Skin of body (tissue), 2 donors: Measurements from ENCODE around the gene WDR1. TPM values are rescaled to one million over a fixed set of nuclear protein-coding genes. Genes with fewer than 3 reads are reported as not detected.

ENCODE experiments used
- small RNA-seq: library from RNA; depleted of rRNA; stranded (forward); fragments of <200 nt; gene quantifications from one replicate; pipeline ENCODE3, GENCODE V24; 2014; ENCODE audit warnings: low replicate concordance
- total RNA-seq: library from RNA; depleted of rRNA; stranded (reverse); fragments of >200 nt; gene quantifications from one replicate; pipeline ENCODE4 v1.2.3, GENCODE V29; 2014

Gene WDR1
- total RNA-seq, 1 donor from 2014 or later = 90.7 TPM

Small RNA genes lying within 50 kb of the gene (small RNA-seq; reads per million reads assigned to genes)
- not detected for gene AC093664.1
- not detected for gene MIR3138
- not detected for gene RNA5SP155

Other genes starting within 250 kb of the WDR1 start
- 5.0 TPM for gene SLC2A9, start 95.3 kb downstream of the WDR1 start, total RNA-seq